ENCODE data around the gene ATP6V0E1.

Gene ATP6V0E1

DNA sequence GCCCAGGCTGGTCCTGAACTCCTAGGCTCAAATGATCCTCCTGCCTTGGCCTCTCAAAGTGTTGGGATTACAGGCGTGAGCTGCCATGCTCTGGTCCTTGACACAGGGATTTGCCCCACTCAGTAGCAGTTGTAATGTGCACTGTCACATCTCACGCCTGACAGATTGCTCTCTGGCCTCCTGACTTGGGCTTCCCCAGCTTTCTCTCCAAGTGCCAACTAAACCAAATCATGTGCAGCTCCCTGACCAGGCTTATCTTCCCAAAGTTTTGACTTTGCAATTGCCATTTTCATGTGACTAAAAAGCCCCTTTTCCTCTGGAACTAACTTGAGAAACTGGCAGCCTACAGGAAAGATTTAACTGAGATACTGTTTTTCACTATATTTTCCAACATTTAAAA is 13.7 kb upstream of the ATP6V0E1 start:
- Histone ChIP-seq H3K27ac (ENCODE audit: low read depth, low read length) (no peak overlapping the region), H2AFZ (ENCODE audit: low read depth, low read length, severe bottlenecking) (no peak overlapping the region), H3K9ac (ENCODE audit: low read length) (no peak overlapping the region), H3K27me3 (ENCODE audit: low read length) (no peaks in the 10 kb centered on the region), H3K79me2 (ENCODE audit: insufficient read depth, low read length) (no peaks in the 10 kb centered on the region), H3K9me3 (ENCODE audit: insufficient read depth, low read length) (no peaks in the 10 kb centered on the region), H3F3A (ENCODE audit: insufficient read depth) (no peaks in the 10 kb centered on the region), H3K36me3 (ENCODE audit: low read length) (no peaks in the 10 kb centered on the region), H3K4me3 (ENCODE audit: insufficient read depth, low read length, poor library complexity, severe bottlenecking) (no peak overlapping the region), H3K4me2 (ENCODE audit: low read depth, low read length, poor library complexity, severe bottlenecking) (no peak overlapping the region), H4K20me1 (ENCODE audit: low read depth, low read length) (no peaks in the 10 kb centered on the region), H3K9me2 (replicated peaks; ENCODE audit: insufficient read depth, low read length) (no peaks in the 10 kb centered on the region)
- TF ChIP-seq, protein P1, sequence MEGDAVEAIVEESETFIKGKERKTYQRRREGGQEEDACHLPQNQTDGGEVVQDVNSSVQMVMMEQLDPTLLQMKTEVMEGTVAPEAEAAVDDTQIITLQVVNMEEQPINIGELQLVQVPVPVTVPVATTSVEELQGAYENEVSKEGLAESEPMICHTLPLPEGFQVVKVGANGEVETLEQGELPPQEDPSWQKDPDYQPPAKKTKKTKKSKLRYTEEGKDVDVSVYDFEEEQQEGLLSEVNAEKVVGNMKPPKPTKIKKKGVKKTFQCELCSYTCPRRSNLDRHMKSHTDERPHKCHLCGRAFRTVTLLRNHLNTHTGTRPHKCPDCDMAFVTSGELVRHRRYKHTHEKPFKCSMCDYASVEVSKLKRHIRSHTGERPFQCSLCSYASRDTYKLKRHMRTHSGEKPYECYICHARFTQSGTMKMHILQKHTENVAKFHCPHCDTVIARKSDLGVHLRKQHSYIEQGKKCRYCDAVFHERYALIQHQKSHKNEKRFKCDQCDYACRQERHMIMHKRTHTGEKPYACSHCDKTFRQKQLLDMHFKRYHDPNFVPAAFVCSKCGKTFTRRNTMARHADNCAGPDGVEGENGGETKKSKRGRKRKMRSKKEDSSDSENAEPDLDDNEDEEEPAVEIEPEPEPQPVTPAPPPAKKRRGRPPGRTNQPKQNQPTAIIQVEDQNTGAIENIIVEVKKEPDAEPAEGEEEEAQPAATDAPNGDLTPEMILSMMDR (IDR thresholded peaks at IDR 0.05; ENCODE audit: insufficient read depth, low read length, poor library complexity, severe bottlenecking): no peak
- TF ChIP-seq EZH2phosphoT487 (conservative IDR thresholded peaks at IDR 0.05; ENCODE audit: low read length): no peak

DNA sequence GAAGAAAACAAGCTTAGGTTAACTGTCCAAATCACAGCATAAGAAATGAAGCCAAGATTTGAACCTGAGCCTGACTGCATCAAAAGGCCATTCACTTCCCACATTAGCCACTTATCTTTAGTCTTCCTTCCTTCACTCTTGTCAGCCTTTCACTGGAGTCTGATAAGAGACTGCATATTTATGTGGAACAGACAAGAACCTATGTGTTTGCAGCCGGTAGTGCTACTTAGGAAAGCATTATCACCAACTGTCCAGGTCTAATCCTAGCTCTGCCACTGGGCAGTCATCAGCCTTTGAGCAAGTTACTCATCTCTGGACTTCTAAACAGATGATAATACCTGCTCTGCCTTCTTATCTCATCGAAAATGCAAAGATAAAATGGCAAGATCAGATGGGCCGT is 12.1 kb upstream of the ATP6V0E1 start:
- Histone ChIP-seq H3K9me3 (ENCODE audit: insufficient read depth, low read length) (no peaks in the 10 kb centered on the region), H4K20me1 (ENCODE audit: low read depth, low read length) (no peaks in the 10 kb centered on the region), H3F3A (ENCODE audit: insufficient read depth) (no peaks in the 10 kb centered on the region), H3K4me2 (ENCODE audit: low read depth, low read length, poor library complexity, severe bottlenecking) (no peak overlapping the region), H3K36me3 (ENCODE audit: low read length) (no peaks in the 10 kb centered on the region), H3K9me2 (replicated peaks; ENCODE audit: insufficient read depth, low read length) (no peaks in the 10 kb centered on the region), H3K4me3 (ENCODE audit: insufficient read depth, low read length, poor library complexity, severe bottlenecking) (no peak overlapping the region), H3K27me3 (ENCODE audit: low read length) (no peaks in the 10 kb centered on the region), H3K27ac (ENCODE audit: low read depth, low read length) (no peak overlapping the region), H2AFZ (ENCODE audit: low read depth, low read length, severe bottlenecking) (no peak overlapping the region), H3K79me2 (ENCODE audit: insufficient read depth, low read length) (no peaks in the 10 kb centered on the region), H3K9ac (ENCODE audit: low read length) (no peak overlapping the region)
- TF ChIP-seq EZH2phosphoT487 (conservative IDR thresholded peaks at IDR 0.05; ENCODE audit: low read length): no peak
- TF ChIP-seq, protein P1 (IDR thresholded peaks at IDR 0.05; ENCODE audit: insufficient read depth, low read length, poor library complexity, severe bottlenecking): no peak

DNA sequence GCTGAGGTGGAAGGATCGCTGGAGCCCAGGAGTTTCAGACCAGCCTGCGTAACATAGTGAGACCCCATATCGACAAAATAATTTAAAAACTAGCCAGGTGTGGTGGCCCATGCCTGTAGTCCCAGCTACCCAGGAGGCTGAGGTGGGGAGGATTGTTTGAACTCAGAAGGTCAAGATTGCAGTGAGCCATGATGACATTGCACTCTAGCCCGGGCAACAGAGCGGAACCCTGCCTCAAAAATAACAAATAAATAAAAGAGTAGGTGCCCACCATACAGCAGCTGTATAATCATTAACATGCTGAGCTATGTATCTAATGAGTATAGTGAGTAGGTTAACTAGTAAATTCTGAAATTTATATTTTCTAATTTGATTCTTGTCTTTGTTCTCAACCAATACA is 11.0 kb upstream of the ATP6V0E1 start:
- Histone ChIP-seq H3K9me3 (ENCODE audit: insufficient read depth, low read length) (no peaks in the 10 kb centered on the region), H3K4me2 (ENCODE audit: low read depth, low read length, poor library complexity, severe bottlenecking) (no peak overlapping the region), H4K20me1 (ENCODE audit: low read depth, low read length) (no peaks in the 10 kb centered on the region), H2AFZ (ENCODE audit: low read depth, low read length, severe bottlenecking) (no peak overlapping the region), H3K9ac (ENCODE audit: low read length) (no peak overlapping the region), H3K27ac (ENCODE audit: low read depth, low read length) (no peak overlapping the region), H3K9me2 (replicated peaks; ENCODE audit: insufficient read depth, low read length) (no peaks in the 10 kb centered on the region), H3F3A (ENCODE audit: insufficient read depth) (no peaks in the 10 kb centered on the region), H3K27me3 (ENCODE audit: low read length) (no peaks in the 10 kb centered on the region), H3K4me3 (ENCODE audit: insufficient read depth, low read length, poor library complexity, severe bottlenecking) (no peak overlapping the region), H3K79me2 (ENCODE audit: insufficient read depth, low read length) (no peaks in the 10 kb centered on the region), H3K36me3 (ENCODE audit: low read length) (no peaks in the 10 kb centered on the region)
- TF ChIP-seq, protein P1 (IDR thresholded peaks at IDR 0.05; ENCODE audit: insufficient read depth, low read length, poor library complexity, severe bottlenecking): no peak
- no peak for TF ChIP-seq EZH2phosphoT487 (conservative IDR thresholded peaks at IDR 0.05; ENCODE audit: low read length)

Measured in SU-DHL-6 (cell line).